NCI-H1436 treated with DMSO at 0.1 percent for 48 hours (cell line): ENCODE measurements around the gene MYL1.

Experiments
- DNase-seq: peaks from one replicate; lab custom pipeline; 2025; lab: John Stamatoyannopoulos, UW

Gene MYL1

GRCh38 chr2:210315015-210315788 is at the start of gene MYL1:
Gene MYL1, minus strand, starts transcription at chr2:210315174. Its CDS starts 132 bp downstream, at chr2:210315042.
- DNase-seq: no peak

DNA sequence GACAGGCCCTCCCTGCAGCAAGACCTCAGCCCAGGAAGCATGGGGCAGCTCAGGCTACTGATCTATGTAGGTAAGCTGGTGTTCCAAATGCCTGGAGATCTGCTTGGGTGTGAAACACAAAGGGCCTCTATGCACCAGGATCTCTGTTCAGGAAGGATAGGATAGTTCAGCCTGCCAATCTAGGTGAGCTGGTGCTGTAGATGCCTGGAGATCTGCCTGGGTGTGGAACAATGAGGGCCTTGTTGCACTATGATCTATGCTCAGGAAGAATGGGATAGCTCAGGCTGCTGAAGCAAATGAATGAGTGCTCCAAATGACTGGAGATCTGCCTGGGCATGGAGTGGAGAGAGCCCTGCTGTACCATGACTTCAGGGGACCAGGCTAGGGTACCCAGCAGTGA is 48.9 kb upstream of the MYL1 start:
- DNase-seq: no peak

GRCh38 chr2:210363261-210363660 is 48.3 kb upstream of the MYL1 start:
- DNase-seq: no peak

- no peak for DNase-seq
Measured at GRCh38 chr2:210360412-210360811, 45.4 kb upstream of the MYL1 start.

DNA sequence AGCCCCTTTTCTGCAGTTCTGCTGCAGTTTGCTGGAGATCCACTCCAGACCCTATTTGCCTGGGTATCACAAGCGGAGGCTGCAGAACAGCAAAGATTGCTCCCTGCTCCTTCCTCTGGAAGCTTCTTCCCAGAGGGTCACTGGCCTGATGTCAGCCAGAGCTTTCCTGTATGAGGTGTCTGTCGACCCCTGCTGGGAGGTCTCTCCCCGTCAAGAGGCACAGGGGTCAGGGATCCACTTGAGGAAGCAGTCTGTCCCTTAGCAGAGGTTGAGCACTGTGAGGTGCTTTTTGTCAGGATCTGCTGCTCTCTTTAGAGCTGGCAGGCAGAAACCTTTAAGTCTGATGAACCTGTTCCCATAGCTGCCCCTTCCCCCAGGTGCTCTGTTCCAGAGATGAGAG is 42.0 kb upstream of the MYL1 start:
- no peak for DNase-seq

GRCh38 chr2:210337159-210337558 is 22.2 kb upstream of the MYL1 start:
- DNase-seq: no peak

- DNase-seq: no peak
Measured at GRCh38 chr2:210324906-210325305, 9.9 kb upstream of the MYL1 start.

DNA sequence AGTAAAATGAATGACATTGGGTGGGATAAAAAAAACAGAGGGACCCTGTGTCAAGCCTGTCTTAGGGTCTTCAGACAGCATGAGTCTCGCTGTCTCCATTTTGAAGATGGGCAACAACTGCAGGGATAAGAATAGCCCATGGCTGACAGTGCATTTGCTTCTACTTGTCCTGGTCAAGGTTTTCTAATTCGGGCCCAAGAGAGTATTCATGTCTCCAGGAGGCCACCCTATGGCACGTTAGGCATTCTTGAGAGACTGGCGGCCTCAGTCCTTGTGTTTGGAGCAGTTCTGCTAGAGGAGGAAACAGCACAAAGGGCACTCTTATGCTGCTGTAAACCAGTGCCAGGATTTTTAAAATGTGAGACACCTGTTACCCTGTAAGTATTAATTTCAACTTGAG is 9.5 kb upstream of the MYL1 start:
- no peak for DNase-seq

GRCh38 chr2:210323003-210323402 is 8.0 kb upstream of the MYL1 start:
- no peak for DNase-seq

DNA sequence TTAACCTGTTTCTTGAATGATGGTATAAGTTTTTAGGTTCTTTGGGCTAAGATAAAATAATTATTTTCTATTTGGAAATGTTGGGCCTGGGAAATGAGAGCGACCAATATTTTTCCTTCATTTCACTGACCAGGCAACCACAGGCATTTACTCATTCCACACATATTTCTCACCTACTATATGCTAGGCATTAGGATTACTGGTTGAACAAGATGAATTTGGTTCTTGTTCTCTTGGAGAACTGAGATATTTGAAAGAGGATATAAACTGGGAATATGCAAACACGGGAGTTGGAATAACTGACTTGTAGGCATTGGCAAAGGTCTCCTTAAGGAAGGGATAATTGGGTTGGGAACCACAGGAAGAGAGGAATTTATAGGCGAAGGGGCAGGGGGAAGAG is 3.9 kb upstream of the MYL1 start:
- no peak for DNase-seq

- DNase-seq: no peak
Measured at GRCh38 chr2:210318486-210318885, 3.5 kb upstream of the MYL1 start.

DNA sequence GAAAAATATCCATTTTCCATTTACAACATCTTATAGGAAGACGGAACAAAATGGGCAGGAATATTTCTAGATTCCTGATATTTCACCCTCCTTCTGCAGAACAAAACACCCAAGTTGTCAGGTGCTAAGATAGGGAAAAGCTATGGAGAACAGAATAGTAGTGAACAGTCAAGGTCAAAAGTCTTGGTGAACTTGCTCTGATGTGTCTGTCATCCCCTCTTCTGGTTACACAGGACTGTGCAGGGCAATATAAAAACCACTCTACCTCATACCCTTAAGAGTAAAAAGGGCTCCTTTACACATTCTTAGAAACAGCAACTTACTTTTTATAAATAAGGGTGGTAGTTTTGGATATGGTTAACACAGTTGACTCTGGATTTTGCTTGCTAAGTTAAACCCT is 4.4 kb downstream of the MYL1 start:
- no peak for DNase-seq

DNA sequence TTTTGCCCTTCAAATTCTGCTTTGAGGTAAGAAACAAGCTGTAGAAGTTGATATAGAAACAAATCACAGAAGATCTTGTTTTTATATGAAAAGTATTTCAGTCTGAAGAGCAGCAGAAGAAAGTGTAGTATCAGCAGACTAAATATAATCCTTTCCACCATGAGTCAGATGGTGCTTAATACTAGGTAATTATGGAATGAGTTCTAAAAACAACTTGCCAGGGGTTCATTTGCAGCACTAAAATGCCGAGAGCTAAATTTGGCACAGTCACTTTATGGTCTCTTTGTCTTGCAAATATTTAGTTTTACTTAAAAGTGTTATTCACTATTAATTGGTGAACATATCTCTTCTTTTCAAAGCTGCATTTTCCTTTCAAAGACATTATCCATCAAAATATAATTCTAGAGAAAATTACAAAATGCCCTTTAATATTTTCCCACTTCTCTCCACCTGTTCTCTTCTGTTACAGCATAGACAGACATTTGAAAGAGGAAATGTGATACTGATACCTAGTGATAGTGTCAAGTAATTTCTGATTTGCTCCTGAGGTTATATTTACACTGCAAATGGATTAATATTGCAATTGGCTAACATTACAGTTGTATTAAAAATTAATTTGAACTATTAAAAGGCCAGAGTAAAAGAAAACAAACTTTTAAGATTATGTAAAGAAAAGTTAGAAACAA is 5.3 kb downstream of the MYL1 start:
- no peak for DNase-seq

DNA sequence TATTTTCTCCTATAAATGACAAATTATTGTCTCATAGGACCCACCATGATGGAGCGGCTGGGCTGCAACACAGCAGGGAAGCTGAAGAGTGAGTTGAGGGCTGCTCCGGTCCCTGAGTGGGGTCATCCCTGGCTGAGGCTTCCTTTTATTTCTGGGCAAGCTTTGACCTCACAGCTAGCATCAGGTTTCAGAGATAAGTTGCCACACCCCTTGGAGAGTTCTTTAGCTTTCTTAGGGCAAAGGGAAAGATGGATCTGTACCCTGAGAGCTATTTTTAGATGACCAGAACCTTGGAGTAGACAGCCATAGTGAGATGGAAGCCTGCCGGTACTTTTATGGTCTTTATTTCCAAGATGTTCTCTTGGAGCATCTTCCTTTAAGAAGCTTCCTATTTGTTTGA is 11.5 kb downstream of the MYL1 start:
- no peak for DNase-seq

- DNase-seq: no peak
Measured at GRCh38 chr2:210302326-210302725, 12.6 kb downstream of the MYL1 start.

DNA sequence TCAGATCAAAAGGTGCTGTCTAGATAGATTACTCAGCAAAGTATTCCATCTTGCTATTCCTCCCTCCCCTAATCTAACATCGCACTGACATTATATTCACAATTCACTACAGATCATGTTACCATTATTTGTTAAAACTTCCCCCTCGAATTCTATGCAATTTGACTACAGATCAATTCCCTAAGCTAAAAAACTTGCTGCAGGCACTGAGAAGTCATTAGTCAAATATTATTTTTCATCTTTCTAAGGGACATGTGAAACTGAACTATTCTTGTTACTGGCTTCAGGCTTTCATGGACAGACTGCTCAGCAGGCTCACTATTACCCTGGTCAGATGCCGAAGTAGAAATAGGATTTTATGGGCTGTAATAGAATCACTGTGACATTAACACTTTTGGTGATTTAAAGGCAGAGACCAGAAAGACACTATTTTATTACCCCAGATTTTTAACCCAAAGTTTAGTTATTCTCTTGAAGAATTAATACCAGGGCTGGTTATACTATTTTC is 15.1 kb downstream of the MYL1 start:
- no peak for DNase-seq

DNA sequence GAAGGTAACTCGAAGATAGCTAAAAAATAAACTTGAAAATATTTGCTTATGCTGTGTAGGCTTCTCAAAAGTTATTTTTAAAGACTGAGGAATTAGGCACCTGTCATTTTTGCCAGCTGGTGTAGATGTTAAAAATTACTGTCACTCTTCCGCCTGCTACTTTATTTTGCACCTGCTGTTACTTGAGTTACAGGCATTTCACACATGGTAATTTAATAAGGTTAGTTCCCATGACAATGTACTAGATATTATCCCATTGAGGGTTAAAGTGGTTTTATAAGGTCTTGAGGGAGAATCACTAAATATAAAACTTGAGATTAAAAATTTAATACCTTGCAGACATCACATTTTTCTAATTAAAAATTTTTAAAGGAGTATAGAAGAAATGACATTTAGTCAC is 26.6 kb downstream of the MYL1 start:
- DNase-seq: peak; percentile 48

GRCh38 chr2:210287301-210287700 is 27.7 kb downstream of the MYL1 start:
- DNase-seq: no peak

- DNase-seq: no peak
Measured at GRCh38 chr2:210286123-210286680, 28.8 kb downstream of the MYL1 start.

GRCh38 chr2:210277133-210277532 is 37.8 kb downstream of the MYL1 start:
- no peak for DNase-seq

DNA sequence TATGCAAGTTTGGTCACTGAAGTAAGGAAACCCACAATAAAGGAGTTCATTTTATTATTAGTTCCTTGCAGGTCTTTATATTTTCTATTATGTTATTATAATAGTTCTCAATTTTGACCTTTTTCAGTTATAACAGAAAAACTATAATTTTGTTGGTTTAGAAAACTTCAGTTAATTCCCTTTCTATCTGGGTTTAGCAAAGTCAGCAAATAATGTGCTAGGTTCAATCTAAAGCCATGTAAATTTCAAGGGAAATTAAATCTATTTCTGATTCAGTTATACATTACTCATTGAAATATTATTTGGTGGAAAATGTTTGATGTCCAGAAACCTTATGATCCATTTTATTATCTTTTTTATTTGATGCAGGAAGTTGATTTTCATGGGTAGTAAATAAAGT is 43.7 kb downstream of the MYL1 start:
- no peak for DNase-seq

- no peak for DNase-seq
Measured at GRCh38 chr2:210269148-210269547, 45.8 kb downstream of the MYL1 start.

GRCh38 chr2:210268281-210268680 is 46.7 kb downstream of the MYL1 start:
- no peak for DNase-seq
